ENCODE measurements around the gene RHBDF1. TPM values are rescaled to one million over a fixed set of nuclear protein-coding genes. Genes with fewer than 3 reads are reported as not detected.

RHBDF1 gene
- total RNA-seq, 1 donor from 2014 or later = 36.0 TPM

DNA sequence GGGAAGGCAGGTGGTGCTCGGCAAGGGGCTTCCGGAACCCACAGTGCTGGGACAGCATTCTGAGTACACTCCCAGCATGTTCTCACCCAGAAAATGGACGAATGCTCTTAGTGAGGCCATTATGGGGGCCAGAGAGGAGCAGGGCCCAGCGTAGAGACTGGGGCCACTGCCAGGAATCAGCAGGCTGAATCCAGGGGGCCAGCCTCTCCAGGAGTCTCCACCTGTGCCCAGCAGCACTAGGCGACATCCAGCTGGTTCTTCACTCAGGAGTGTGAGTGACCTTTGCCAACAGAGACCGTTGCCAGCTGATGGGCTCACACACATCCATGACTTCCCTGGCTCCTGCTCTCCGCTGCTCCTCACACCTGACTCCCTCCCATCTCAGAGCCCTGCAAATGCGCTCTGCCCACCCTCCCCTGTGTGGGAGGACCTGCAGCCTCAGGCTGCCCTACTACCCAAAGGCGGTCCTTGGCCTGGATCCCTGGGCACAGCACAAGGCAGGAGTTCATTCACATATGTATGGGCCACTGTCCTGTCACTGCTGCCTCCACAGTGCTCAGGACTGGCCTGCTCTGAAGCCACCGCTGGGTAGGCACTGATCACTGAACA lies 5.1 kb downstream of the RHBDF1 start:
- TF ChIP-seq, protein P1, sequence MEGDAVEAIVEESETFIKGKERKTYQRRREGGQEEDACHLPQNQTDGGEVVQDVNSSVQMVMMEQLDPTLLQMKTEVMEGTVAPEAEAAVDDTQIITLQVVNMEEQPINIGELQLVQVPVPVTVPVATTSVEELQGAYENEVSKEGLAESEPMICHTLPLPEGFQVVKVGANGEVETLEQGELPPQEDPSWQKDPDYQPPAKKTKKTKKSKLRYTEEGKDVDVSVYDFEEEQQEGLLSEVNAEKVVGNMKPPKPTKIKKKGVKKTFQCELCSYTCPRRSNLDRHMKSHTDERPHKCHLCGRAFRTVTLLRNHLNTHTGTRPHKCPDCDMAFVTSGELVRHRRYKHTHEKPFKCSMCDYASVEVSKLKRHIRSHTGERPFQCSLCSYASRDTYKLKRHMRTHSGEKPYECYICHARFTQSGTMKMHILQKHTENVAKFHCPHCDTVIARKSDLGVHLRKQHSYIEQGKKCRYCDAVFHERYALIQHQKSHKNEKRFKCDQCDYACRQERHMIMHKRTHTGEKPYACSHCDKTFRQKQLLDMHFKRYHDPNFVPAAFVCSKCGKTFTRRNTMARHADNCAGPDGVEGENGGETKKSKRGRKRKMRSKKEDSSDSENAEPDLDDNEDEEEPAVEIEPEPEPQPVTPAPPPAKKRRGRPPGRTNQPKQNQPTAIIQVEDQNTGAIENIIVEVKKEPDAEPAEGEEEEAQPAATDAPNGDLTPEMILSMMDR (IDR thresholded peaks at IDR 0.05; ENCODE audit: insufficient read depth, low read length, poor library complexity, severe bottlenecking) = no peak
- no peak overlapping the region for H3K4me3 ChIP-seq (ENCODE audit: low read depth, low read length)
- no peaks in the 10 kb centered on the region for H3K27me3 ChIP-seq (ENCODE audit: control insufficient read depth, insufficient read depth, low read length)
- no peaks in the 10 kb centered on the region for H3K36me3 ChIP-seq (ENCODE audit: control insufficient read depth, insufficient read depth, low read length)
- no peak for DNase-seq (ENCODE audit: low read depth)

DNA sequence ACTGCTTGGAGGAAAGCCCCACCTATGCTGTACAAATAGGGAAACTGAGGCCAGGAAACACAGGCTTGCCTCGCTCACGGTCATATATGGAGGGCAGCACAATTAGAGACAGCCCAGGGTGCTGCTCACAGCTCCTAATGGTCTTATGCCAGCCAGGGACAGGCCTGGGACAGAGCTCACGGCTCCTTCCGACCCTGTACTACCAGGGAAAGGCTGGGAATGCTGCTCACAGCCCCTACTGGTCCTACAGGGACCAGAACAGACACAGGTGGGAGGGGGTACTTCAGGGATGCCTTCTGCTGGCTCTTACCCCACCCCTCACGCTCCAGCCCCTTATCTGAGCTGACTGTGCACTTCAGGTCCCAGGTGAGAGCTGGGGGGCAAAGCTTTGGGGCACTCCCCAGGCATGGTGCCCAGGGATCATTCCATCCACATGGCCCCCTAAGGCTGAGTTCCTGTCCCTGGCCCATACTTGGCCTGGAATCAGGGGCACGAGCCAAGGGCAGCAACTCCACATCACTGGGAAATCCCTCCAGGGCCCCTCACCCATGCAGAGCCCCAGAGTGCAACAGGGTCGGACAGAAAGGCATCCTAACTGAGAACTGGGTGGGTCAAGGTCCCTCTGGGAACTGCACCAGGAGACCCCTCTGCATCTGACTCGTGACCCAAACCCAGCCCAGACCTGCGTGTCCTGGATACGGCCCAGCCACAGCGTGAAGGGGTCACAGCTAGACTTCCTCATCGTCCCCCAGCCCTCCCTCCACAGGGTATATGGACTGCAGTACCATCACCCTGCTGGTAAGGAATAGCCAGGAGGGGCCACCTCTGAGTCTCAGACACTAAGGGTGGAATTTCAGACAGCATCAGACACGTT lies 5.9 kb downstream of the RHBDF1 start:
- Histone ChIP-seq H3K27me3 (ENCODE audit: control insufficient read depth, insufficient read depth, low read length) (no peaks in the 10 kb centered on the region), H3K36me3 (ENCODE audit: control insufficient read depth, insufficient read depth, low read length) (no peaks in the 10 kb centered on the region), H3K4me3 (ENCODE audit: low read depth, low read length) (no peak overlapping the region)
- TF ChIP-seq, protein P1 (IDR thresholded peaks at IDR 0.05; ENCODE audit: insufficient read depth, low read length, poor library complexity, severe bottlenecking) = no peak
- no peak for DNase-seq (ENCODE audit: low read depth)

DNA sequence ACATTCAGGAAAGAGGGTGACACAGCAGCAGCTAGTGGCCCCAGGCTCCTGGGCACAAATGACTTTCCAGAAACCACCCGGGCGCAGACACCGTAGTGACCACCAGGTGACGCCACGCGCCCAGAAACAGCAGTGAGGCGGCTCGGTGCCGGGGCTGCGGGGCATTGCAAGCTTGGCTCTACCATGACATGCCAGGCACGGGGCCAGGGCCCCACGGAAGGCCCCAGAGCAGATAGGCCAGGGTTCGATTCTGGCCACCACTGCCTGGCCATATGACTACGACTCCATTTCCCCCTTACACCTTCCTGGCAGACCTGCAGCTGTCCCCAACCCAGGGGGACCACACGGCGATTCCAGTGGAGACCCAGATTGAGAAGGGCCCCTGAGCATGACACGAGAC lies 6.7 kb downstream of the RHBDF1 start:
- DNase-seq (ENCODE audit: low read depth) = no peak
- Histone ChIP-seq H3K4me3 (ENCODE audit: low read depth, low read length) (no peak overlapping the region), H3K36me3 (ENCODE audit: control insufficient read depth, insufficient read depth, low read length) (no peaks in the 10 kb centered on the region), H3K27me3 (ENCODE audit: control insufficient read depth, insufficient read depth, low read length) (no peaks in the 10 kb centered on the region)
- TF ChIP-seq, protein P1 (IDR thresholded peaks at IDR 0.05; ENCODE audit: insufficient read depth, low read length, poor library complexity, severe bottlenecking) = peak; percentile 99

DNA sequence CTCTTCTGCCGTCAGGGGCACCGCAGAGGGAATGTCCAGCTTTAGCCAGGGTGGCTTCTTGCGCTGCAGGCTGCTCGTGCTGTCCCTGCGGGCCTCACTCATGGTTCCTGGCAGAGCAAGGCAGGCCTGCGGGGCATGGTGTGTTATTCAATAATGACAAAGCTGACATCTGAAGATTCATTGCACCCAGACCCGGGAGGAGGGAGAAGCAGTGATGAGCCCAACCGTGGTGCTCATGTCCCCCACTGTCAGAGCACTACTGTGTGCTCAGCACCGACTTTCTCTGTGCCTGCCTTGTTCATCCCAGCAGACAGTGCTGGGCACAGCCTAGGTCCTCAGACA lies 7.5 kb downstream of the RHBDF1 start:
- no peak for DNase-seq (ENCODE audit: low read depth)
- Histone ChIP-seq H3K36me3 (ENCODE audit: control insufficient read depth, insufficient read depth, low read length) (no peaks in the 10 kb centered on the region), H3K4me3 (ENCODE audit: low read depth, low read length) (no peak overlapping the region), H3K27me3 (ENCODE audit: control insufficient read depth, insufficient read depth, low read length) (no peaks in the 10 kb centered on the region)
- TF ChIP-seq, protein P1 (IDR thresholded peaks at IDR 0.05; ENCODE audit: insufficient read depth, low read length, poor library complexity, severe bottlenecking) = no peak

DNA sequence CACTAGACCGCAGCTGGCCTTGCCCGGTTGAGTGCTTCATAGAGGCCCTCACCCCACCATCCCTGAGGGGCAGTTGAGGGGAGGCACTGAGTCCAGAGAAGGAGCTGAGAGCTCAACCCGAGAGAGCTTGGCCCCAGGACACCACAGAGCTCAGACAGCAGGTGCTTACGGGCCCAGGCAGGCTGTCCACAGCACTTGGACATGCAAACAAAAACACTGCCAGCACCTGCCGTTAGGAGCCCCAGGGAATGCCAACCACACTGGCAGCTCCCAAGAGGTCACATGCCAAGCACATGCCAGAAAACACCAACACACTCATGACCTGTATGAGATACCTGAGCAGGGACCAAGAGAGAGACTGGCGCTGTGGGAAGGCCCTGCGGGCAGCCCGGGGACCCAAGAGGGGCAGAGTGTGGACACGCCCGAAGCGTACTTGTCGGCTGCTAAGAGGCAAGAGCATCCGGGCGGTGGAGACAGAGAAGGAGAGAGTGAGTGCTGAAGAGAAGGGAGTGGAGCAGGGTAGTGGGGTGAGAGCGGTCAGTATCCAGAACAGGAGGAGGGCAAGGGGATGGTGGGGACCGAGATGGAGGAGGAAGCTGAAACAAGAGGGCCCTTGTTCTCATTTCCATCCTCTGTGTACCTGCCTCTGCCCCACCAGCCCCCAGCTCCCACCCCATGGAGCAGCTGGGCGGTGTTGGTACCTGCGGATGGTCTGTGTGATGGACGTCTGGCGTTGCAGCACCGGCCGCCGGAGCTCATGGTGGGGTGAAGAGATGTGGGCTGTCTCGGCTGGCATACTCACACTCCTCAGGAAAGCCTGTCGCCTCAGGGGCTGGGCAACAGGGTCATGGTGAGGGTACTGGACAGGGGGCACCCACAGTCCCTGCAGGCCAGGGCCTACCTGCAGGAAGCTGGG lies 8.2 kb downstream of the RHBDF1 start:
- H3K36me3 ChIP-seq (ENCODE audit: control insufficient read depth, insufficient read depth, low read length) = peaks cover 2% of the 10 kb centered on the region
- TF ChIP-seq, protein P1 (IDR thresholded peaks at IDR 0.05; ENCODE audit: insufficient read depth, low read length, poor library complexity, severe bottlenecking) = no peak
- no peaks in the 10 kb centered on the region for H3K27me3 ChIP-seq (ENCODE audit: control insufficient read depth, insufficient read depth, low read length)
- DNase-seq (ENCODE audit: low read depth) = no peak
- H3K4me3 ChIP-seq (ENCODE audit: low read depth, low read length) = no peak overlapping the region

Measured in kidney epithelial cell (primary cell).